Measurements from ENCODE around the gene DNAH11.
"Not testable (repeated sequence)": the region's sequence is repeated elsewhere in the genome, so short reads cannot be mapped to it uniquely, and the experiment has no call there.

Gene DNAH11, protein sequence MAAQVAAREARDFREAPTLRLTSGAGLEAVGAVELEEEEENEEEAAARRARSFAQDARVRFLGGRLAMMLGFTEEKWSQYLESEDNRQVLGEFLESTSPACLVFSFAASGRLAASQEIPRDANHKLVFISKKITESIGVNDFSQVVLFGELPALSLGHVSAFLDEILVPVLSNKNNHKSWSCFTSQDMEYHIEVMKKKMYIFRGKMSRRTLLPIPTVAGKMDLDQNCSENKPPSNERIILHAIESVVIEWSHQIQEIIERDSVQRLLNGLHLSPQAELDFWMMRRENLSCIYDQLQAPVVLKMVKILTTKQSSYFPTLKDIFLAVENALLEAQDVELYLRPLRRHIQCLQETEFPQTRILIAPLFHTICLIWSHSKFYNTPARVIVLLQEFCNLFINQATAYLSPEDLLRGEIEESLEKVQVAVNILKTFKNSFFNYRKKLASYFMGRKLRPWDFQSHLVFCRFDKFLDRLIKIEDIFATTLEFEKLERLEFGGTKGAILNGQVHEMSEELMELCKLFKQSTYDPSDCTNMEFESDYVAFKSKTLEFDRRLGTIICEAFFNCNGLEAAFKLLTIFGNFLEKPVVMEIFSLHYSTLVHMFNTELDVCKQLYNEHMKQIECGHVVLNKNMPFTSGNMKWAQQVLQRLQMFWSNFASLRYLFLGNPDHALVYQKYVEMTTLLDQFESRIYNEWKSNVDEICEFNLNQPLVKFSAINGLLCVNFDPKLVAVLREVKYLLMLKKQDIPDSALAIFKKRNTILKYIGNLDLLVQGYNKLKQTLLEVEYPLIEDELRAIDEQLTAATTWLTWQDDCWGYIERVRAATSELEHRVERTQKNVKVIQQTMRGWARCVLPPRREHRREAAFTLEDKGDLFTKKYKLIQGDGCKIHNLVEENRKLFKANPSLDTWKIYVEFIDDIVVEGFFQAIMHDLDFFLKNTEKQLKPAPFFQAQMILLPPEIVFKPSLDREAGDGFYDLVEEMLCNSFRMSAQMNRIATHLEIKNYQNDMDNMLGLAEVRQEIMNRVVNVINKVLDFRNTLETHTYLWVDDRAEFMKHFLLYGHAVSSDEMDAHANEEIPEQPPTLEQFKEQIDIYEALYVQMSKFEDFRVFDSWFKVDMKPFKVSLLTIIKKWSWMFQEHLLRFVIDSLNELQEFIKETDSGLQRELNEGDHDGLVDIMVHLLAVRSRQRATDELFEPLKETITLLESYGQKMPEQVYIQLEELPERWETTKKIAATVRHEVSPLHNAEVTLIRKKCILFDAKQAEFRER (N-terminal part only)

GRCh38 chr7:21542891-21543527 is at the start of gene DNAH11:
TSS of gene DNAH11 (plus strand) at chr7:21543039. CDS start at chr7:21543246, 207 bp downstream.
- no peak for DNase-seq

DNA sequence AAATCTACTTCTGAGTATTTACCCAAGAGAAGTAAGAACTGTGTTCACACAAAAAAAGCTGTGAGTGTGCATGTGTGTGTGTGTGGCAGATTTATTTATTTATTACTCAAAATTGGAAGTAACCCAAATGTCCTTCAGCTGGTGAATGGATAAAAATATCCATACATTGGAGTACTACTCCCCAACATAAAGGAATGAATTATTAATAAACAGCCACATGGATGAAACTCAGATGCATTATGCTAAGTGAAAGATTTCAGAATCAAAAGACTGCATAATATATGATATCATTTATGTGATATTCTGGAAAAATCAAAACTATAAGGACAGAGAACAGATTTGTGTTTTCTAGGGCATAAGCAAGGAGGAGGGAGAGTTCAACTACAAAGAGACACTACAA is 47.1 kb upstream of the DNAH11 start:
- DNase-seq = no peak

DNA sequence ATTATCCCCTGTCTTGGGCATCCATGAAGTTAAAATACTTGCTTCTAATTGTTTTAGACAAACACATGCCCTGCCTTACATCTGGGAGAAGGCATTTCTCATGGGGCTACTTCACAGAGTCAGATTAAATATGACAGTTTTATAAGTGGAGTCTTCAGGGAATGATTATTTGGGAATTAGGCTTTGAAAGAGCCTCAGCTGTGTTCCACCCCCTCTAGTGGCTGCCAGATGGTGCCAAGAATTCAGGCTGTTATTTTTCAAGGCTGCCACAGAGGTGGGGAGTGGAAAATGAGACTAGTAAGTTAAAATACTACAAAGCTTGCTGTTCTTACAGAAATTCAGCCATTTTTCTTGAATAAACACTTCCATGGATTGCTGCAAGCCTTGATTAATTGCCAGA is 45.8 kb upstream of the DNAH11 start:
- DNase-seq = no peak

DNA sequence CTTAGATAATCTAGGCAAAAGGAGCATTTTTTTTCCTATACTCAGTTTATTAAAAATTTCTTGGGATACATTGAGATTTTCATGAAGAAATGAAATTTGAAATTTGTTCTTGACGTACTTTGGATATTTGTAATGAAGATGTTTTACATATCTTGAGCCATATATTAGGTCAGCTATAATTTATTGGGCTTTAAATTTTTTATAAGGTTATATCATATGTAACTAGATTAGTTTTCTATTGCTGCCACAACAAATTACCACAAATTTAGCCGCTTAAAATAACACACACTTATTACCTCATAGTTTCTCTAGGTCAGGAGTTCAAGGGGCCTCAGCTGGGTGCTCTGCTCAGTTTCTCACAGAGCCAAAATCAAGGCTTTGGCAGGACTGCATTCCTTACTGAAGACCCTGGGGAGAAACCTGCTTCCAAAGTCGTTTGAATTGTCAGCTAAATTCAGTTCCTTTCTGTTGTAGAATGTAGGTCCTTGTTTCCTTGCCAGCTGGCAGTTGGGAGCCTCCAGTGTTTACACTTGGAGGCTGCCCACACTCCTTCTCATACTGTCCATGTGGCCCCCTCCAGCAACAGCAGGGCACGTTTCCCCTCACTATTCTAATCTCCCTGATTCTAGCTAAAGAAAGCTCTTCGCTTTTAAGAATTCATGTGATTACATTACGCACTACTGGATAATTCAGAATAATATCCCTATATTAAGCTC is 42.6 kb upstream of the DNAH11 start:
- no peak for DNase-seq

GRCh38 chr7:21504021-21504420 is 38.8 kb upstream of the DNAH11 start:
- no peak for DNase-seq

DNA sequence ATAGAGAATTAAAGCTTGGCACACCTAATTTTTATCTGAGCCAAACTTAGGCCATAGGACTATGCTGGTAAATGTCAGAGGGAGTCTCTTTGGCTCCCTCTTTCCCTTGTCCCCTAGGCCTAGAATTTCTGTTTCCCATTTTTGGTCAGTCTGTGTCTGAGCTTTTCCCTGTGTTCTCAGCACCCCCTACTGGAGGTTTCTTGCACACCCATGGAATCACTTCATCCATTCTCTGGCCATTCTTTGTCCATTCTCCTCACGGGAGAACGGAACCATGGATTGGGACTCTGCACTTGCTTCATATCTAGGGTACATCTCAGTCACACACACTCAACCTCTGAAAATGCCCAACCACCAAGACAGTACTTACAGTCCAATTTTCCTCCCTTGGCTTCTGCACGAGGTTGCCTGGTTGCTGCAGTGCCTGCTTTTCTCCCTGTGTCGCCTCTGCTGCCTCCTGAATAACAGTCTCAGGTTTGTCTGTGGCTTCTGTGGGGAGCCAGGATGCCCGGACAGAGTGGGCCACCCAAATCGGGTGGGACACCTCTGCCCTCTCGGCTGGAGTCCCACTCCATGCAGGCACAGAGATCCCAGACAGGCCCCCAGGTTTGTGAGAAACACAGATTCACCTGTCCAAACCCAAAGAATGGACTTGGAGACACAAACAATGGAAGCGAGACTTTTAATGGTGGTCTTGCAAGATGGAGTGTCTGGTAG is 35.1 kb upstream of the DNAH11 start:
- no peak for DNase-seq

DNA sequence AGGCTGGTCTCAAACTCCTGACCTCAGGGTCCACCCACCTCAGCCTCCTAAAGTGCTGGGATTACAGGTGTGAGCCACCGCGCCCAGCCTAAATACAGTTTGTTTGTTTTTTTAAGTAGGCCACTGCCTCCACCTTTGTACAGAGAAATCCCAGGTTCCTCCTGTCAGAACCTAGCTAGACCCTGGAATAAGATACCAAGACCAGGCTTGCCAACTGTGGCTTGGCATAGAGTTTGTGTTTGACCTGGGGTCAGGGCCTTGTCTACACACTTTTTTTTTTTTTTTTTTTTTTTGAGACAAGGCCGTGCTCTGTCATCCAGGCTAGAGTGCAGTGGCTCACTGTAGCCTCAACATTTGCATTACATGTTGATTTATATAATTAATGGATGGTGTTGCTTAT is 34.3 kb upstream of the DNAH11 start:
- no peak for DNase-seq

GRCh38 chr7:21514062-21514461 is 28.8 kb upstream of the DNAH11 start:
- DNase-seq = no peak

- DNase-seq = no peak
These were observed 18.2 kb upstream of the DNAH11 start for GRCh38 chr7:21524680-21525079.

- no peak for DNase-seq
These were observed 16.8 kb upstream of the DNAH11 start for GRCh38 chr7:21526007-21526406.

GRCh38 chr7:21526448-21526847 is 16.4 kb upstream of the DNAH11 start:
- DNase-seq = no peak

- not testable (repeated sequence) for DNase-seq
These were observed 10.4 kb upstream of the DNAH11 start for GRCh38 chr7:21532485-21532884.

DNA sequence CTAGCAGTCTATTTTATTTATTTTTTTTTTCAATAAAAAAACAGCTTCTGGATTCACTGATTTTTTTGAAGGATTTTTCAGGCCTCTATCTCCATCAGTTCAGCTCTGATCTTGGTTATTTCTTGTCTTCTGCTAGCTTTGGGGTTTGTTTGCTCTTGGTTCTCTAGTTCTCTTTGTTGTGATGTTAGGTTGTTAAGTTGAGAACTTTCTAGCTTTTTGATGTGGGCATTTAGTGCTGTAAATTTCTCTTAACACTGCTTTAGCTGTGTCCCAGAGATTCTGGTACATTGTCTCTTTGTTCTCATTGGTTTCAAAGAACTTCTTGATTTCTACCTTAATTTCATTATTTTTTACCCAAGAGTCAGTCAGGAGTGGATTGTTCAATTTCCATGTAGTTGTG is 9.2 kb upstream of the DNAH11 start:
- DNase-seq = not testable (repeated sequence)

DNA sequence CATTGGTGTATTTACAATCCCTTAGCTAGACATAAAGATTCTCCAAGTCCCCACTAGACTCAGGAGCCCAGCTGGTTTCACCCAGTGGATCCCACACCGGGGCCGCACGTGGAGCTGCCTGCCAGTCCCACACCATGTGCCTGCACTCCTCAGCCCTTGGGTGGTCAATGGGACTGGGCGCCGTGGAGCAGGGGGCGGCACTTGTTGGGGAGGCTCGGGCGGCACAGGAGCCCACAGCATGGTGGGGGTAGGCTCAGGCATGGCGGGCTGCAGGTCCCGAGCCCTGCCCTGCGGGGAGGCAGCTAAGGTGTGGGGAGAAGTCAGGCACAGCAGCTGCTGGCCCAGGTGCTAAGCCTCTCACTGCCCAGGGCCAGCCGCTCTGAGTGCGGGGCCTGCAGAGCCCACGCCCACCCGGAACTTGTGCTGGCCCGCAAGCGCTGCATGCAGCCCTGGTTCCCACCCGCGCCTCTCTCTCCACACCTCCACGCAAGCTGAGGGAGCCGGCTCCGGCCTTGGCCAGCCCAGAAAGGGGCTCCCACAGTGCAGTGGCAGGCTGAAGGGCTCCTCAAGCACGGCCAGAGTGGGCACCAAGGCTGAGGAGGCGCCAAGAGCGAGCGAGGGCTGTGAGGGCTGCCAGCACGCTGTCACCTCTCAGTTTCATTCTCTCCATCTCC is 6.3 kb upstream of the DNAH11 start:
- not testable (repeated sequence) for DNase-seq

DNA sequence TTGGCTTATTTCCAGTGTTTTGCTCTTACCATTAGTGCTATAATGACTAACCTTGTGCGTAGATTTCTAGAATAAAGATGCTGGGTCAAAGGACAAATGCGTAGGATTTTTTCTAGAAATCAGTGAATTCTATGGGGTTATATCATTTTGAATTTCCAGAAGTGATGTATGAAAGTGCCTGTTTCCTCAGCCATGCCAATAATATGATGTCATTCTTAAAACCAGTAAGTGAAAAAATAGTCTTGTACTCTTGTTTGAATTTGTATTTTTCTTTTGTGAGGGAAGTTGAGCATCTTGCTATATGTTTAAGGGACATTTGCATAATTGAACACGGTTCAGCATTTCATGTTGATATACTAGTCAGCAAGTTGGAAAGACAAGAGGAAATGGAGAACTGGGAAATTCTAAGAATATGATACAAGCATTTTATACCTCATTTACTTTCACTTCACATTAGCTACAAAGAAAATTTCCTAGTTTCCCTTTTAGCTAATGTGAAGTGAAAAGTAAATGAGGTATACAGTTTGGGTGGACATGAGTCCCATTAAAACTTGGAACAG is 3.8 kb upstream of the DNAH11 start:
- DNase-seq = no peak

DNA sequence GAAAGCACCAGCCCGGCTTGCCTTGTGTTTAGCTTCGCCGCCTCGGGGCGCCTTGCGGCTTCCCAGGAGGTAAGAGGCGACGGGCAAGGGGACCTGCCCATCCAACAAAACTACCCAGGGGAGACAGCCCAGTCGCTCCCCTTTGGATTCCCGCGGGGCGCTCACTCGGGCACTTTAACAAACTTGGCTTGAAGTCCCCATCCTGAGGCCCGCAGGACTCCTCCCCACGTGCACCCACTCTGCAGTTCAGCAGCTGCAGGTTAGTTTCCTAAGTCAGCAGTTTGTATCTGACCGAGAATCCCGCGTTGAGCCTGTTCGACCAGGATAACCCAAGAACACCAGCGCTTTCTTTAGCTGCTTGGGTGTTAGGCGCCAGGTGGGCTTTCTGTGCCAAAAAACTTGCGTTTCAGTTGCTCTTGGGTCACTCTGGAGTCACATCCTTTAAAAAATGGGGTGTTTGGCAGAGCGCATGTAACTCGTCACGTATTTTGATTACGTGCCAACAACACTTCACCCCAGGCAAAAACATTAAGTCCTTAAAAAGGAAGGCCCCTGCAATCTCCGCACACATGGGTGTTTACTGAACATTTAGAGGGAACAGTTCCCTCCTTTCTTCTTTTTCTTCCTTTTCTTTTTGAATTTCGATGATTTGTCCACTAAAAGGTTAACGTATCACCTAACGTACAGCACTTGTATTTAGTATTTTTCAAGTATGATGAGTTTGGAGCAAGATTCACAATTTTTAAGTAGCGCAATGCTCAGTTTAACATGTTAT is 876 bp downstream of the DNAH11 start:
- no peak for DNase-seq

DNA sequence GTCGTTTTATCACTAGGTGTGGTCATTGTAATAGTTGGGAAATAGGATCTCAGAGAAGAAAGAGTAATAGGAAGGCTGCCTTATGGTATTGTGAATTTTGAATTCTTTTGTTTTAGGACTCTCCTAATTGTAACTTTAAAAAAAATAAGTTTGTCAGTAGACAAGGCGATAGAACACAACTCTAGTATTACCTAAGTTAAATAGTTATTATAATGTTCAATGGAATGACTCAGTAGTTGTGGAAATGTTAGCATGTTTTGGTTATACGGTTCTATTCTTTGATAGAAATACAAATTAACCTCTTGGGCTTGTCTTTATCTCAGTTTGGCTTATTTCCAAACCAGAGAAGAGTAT is 1.4 kb downstream of the DNAH11 start:
- no peak for DNase-seq

GRCh38 chr7:21544715-21545114 is 1.9 kb downstream of the DNAH11 start:
- no peak for DNase-seq

DNA sequence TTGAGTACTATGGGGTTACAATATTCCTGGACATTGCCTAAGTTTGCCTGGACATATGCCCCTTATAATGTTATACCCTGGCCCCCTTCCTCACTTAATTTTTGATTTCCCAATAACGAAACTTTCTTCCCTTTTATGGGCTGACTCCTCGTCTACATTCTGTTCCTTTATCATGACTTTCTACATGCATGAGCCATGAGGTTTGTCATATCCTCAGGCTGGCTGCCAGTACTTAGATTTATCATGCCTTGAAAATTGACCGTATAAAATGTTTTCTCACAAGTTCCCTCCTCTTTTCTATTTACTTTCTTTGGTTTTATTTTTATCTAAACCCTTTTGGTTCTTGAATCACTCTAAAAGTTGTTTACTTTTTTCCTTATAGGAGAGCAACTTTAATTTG is 4.7 kb downstream of the DNAH11 start:
- DNase-seq = no peak

DNA sequence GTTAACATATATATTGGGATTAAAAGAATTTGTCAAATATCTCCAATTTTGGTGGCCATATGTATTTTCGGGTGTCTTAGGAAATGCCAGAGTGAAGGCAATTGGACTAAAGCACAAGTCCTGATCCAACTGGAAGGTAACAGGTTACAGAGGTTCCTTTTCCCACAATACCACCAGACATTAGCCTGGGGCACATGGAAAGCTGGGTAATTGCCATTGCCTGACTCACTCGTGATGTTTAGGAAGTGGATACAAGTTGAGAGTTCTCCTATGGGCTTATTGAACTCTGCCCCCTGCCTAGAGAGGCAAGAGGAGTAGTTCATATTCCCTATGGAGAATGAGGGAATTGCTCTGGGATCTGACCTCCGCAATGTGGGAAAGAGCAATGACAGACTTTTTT is 5.7 kb downstream of the DNAH11 start:
- no peak for DNase-seq

All from NCI-H187 (cell line).